AG09309 (cell line): ENCODE measurements around the gene SIGLEC14.

ENCODE experiments used
- DNase-seq: peaks from one replicate; pipeline ENCODE4 v3.0.0-alpha.2; 2010; ENCODE audit warnings: low read depth
- H3K4me3 ChIP-seq: 2 replicates; pipeline ENCODE4 v1.5.1; 2011; ENCODE audit warnings: mild to moderate bottlenecking, low read depth, low read length, moderate library complexity; ENCODE audit not compliant: control insufficient read depth
- CTCF ChIP-seq: IDR thresholded peaks from 2 replicates; pipeline ENCODE4 v1.5.1; 2011; ENCODE audit warnings: mild to moderate bottlenecking, low read depth, low read length, inconsistent platforms; ENCODE audit not compliant: insufficient read depth, control insufficient read depth; ENCODE audit errors: missing control alignments

Gene SIGLEC14

DNA sequence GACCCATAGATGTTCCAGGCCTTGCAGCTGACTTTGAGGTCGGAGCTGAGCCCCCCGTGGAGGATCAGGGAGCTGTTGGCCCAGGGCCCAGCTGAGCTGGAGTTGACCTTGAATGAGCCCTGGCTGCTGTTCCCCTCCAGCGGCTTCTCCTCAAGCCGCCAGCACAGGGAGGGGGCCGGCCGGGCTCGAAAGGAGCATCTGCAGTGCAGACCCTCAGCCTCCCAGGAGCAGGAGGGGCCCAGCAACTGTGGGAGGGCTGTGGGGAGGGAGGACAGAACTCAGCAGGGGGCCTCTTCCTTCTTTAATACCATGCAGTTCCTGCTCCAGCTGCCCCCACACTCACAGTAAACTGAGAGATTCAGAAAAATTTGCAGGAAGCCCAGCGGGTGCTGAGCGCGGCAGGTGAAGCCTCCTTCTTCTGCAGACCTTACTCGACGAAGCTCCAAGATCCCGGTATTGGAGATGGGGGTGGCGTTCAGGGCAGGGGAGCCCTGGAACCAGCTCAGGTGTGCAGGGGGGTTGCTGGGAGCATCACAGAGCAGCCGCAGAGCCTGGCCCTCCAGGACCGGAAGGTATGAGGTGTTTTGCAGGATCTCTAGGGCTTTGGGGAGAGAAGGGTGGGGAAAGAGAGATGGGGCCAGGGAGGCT lies 19.0 kb downstream of the SIGLEC14 start:
- TF ChIP-seq CTCF, result no peak
- no peak overlapping the region for H3K4me3 ChIP-seq
- DNase-seq, result no peak

DNA sequence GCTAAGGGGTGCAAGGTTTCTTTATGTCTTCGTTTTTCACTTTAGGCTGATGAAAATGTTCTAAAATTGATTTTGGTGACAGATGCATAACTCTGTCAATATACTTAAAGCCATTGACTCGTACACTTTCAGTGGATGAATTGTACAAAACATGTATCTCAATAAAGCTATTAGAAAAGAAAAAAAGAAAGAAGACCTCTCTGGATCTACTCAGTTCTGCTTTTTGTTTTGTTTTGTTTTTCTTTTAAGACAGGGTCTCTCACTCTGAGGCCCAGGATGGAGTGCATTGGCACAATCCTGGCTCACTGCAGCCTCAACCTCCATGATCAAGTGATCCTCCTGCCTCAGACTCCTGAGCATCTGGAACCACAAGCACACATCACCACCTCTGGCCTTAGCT lies 19.9 kb downstream of the SIGLEC14 start:
- no peak for DNase-seq
- no peak for TF ChIP-seq CTCF

GRCh38 chr19:51621178-51621577 lies 25.4 kb downstream of the SIGLEC14 start:
- no peak for DNase-seq
- no peak for TF ChIP-seq CTCF
- H3K4me3 ChIP-seq, result no peak overlapping the region

More for the DNA sequence above, 19.9 kb downstream of the SIGLEC14 start:
- H3K4me3 ChIP-seq, result no peak overlapping the region

- TF ChIP-seq CTCF, result no peak
- DNase-seq, result no peak
- no peak overlapping the region for H3K4me3 ChIP-seq
Measured at GRCh38 chr19:51615991-51616390, 30.6 kb downstream of the SIGLEC14 start.

GRCh38 chr19:51614789-51615188 lies 31.8 kb downstream of the SIGLEC14 start:
- no peak for DNase-seq
- H3K4me3 ChIP-seq, result no peak overlapping the region
- no peak for TF ChIP-seq CTCF

GRCh38 chr19:51610576-51610975 lies 36.0 kb downstream of the SIGLEC14 start:
- H3K4me3 ChIP-seq, result no peak overlapping the region
- TF ChIP-seq CTCF, result no peak
- DNase-seq, result no peak

DNA sequence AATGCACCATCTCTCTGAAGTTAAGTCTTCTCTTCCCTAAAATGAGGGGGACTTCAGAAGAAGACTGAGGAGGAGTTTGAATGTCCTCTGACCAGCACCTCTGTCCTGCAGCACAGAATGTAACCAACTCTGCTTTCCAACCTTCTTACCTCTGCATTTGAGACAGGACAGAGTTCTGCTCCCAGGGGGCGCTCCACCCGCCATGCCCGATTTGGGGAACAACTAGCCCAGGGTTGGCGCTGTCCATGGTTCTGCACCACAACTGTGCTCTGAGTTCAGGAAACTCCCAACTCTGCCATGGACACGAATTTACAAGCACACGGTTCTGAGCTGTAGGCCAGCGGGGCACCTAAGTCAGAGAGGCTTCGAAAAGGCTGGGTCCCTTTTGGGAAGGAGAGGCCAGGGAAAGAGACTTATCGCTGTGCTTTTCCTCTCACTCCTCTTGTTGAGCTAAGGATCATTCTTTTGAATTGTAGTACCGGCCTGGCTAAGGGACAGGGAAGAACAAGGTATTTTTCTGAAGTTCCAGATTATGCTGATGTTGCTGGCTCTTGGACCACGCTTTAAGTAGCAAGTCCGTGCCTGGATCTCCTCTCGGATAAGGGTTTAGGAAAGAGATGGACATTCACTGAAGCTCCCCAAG lies 38.6 kb downstream of the SIGLEC14 start:
- peak; percentile 25 for DNase-seq
- no peak overlapping the region for H3K4me3 ChIP-seq
- peak; percentile 88 for TF ChIP-seq CTCF
